GM12878 (cell line): ENCODE results near the gene DNAJC19. TPM values are rescaled to one million over a fixed set of nuclear protein-coding genes. Genes with fewer than 3 reads are reported as not detected.

ENCODE experiments used
- ATAC-seq: fragments of 200-7000 bp; cut with Tn5 transposase; 3 replicates; pipeline ENCODE4 v1.9.1; 2020; ENCODE audit warnings: mild to moderate bottlenecking, moderate library complexity
- BruUV-seq: library from RNA; stranded (reverse); fragments of 400-500 nt; replicated peaks from 2 replicates; lab custom pipeline; 2021; lab: Mats Ljungman, UMichigan
- CTCF ChIA-PET: fragments of 300-600 bp; sonication (Branson Sonifier 250); formaldehyde crosslinking; extraction: SDS; loops from one replicate; lab custom pipeline; 2021; ENCODE audit warnings: inconsistent platforms; lab: Yijun Ruan, JAX
- POLR2A ChIA-PET: fragments of 350-600 bp; formaldehyde crosslinking; extraction: SDS; loops from one replicate; lab custom pipeline; 2021; ENCODE audit warnings: inconsistent platforms; lab: Charles Lee
- RAD21 ChIA-PET: fragments of 300-600 bp; sonication (Branson Sonifier 250); formaldehyde crosslinking; loops from one replicate; lab custom pipeline; 2023; ENCODE audit warnings: antibody characterized with exemption; ENCODE audit not compliant: unreplicated experiment; lab: Charles Lee
- SMC1A ChIA-PET: fragments of 300-600 bp; sonication (Branson Sonifier 250); formaldehyde crosslinking; loops from one replicate; lab custom pipeline; 2023; ENCODE audit not compliant: unreplicated experiment, uncharacterized antibody; lab: Charles Lee
- DNase-seq: peaks from one replicate; pipeline ENCODE4 v3.0.0-alpha.2; 2011; ENCODE audit warnings: low read depth, low spot score
- FAIRE-seq: peaks from 3 replicates; lab custom pipeline; 2011; peaks lifted over from hg19 to GRCh38; lab: Jason Lieb, UNC
- H2AFZ ChIP-seq: 2 replicates; pipeline ENCODE4 v1.6.0; 2011; ENCODE audit warnings: low read depth, low read length, control low read depth; ENCODE audit not compliant: control insufficient read depth
- H3K27ac ChIP-seq: 2 replicates; pipeline ENCODE4 v1.5.1; 2011; ENCODE audit warnings: control low read depth; ENCODE audit not compliant: control insufficient read depth, insufficient read depth
- H3K27me3 ChIP-seq, 2 experiments: replicated peaks in 1 of 2; 2 replicates each; pipeline versions ENCODE4 v1.6.0 to v1.6.1; 2011; ENCODE audit warnings: low read length in 1 of 2; ENCODE audit not compliant: control insufficient read depth in 2 of 2, insufficient read depth in 2 of 2
- H3K36me3 ChIP-seq, 2 experiments: 2 replicates each; pipeline ENCODE4 v1.5.1; 2011; ENCODE audit warnings: low read length in 1 of 2; ENCODE audit not compliant: control insufficient read depth in 2 of 2, insufficient read depth in 2 of 2
- H3K4me1 ChIP-seq: 2 replicates; pipeline ENCODE4 v1.6.1; 2011; ENCODE audit warnings: mild to moderate bottlenecking, low read length, moderate library complexity, mixed read lengths; ENCODE audit not compliant: control insufficient read depth, insufficient read depth
- H3K4me2 ChIP-seq: 2 replicates; pipeline ENCODE4 v1.6.0; 2011; ENCODE audit warnings: control low read depth; ENCODE audit not compliant: control insufficient read depth, insufficient read depth
- H3K4me3 ChIP-seq: fragments of 200-600 bp; sonication (generic); 2 replicates; pipeline ENCODE4 v1.5.1; 2016
- H3K79me2 ChIP-seq: 2 replicates; pipeline ENCODE4 v1.6.0; 2011; ENCODE audit warnings: low read length; ENCODE audit not compliant: control insufficient read depth, insufficient read depth
- H3K9ac ChIP-seq: 2 replicates; pipeline ENCODE4 v1.8.0; 2011; ENCODE audit warnings: low read length, control low read depth, mixed read lengths; ENCODE audit not compliant: control insufficient read depth, insufficient read depth
- H3K9me3 ChIP-seq: replicated peaks from 3 replicates; pipeline ENCODE4 v1.5.1; 2011; ENCODE audit warnings: mild to moderate bottlenecking, low read length; ENCODE audit not compliant: control insufficient read depth, insufficient read depth
- H4K20me1 ChIP-seq: 2 replicates; pipeline ENCODE4 v1.6.0; 2011; ENCODE audit not compliant: control insufficient read depth, insufficient read depth
- CBX5 ChIP-seq: sonication (generic); IDR thresholded peaks from 2 replicates; pipeline ENCODE4 v1.6.1; 2016; ENCODE audit warnings: low read depth, moderate library complexity, mild to moderate bottlenecking, inconsistent platforms
- IKZF2 ChIP-seq, 2 experiments: fragments of 450-650 bp; IDR thresholded peaks; 2 replicates each; pipeline ENCODE4 v1.6.1; 2017; ENCODE audit warnings: mild to moderate bottlenecking in 2 of 2, moderate library complexity in 2 of 2
- JUNB ChIP-seq: IDR thresholded peaks from 2 replicates; pipeline ENCODE4 v1.6.1; 2016; ENCODE audit warnings: antibody characterized with exemption, mild to moderate bottlenecking
- NFIC ChIP-seq: IDR thresholded peaks from 2 replicates; pipeline ENCODE4 v1.6.1; 2012; ENCODE audit warnings: low read depth, mild to moderate bottlenecking, inconsistent platforms, low read length, moderate library complexity
- TAF1 ChIP-seq: IDR thresholded peaks from 2 replicates; pipeline ENCODE4 v1.6.1; 2011; ENCODE audit warnings: mild to moderate bottlenecking, low read depth, low read length, borderline replicate concordance
- TCF7 ChIP-seq: IDR thresholded peaks from 2 replicates; pipeline ENCODE4 v1.6.1; 2014; ENCODE audit warnings: antibody characterized with exemption, borderline replicate concordance
- WGBS: methylation state at CpG from one replicate; pipeline ENCODE4 v1.1.6; 2016; ENCODE audit warnings: low lambda C conversion rate; ENCODE audit not compliant: insufficient replicate concordance, insufficient coverage; ENCODE audit errors: missing lambda C conversion rate; 5-methylcytosine and 5-hydroxymethylcytosine counted together
- in situ Hi-C: fragments of 300-500 bp; cut with MboI; formaldehyde crosslinking; loops from 9 replicates; pipeline ENCODE4 v1.14.3; 2018; ENCODE audit warnings: mixed read lengths
- intact Hi-C: fragments of 100-400 bp; cut with micrococcal nuclease; formaldehyde crosslinking; loops from one replicate; pipeline ENCODE4 v1.14.2; 2022; ENCODE audit not compliant: unreplicated experiment
- polyA plus RNA-seq, 11 experiments: library from polyadenylated mRNA; depleted of rRNA in 4 of 11; unstranded in 6 of 11; stranded (reverse) in 5 of 11; fragments of >200 nt; fragmentation: Nextera tagmentation in 4 of 11; fragmentation: Illumina TruSeq in 1 of 11; extraction: Ambion mirVana in 4 of 11; extraction: Trizol in 1 of 11; gene quantifications; 1 replicate in 1 of 11; 2 replicates in 10 of 11; pipeline versions ENCODE4 v1.2.1 to v1.2.3, GENCODE V29; 2011 to 2016; ENCODE audit warnings: inconsistent platforms in 2 of 11, missing spikeins in 2 of 11, low read depth in 1 of 11
- total RNA-seq, 4 experiments: library from RNA; depleted of rRNA in 3 of 4; stranded (reverse); fragments of >200 nt in 3 of 4; fragmentation: Illumina TruSeq in 1 of 4; extraction: Trizol in 1 of 4; gene quantifications; 2 replicates each; pipeline versions ENCODE4 v1.2.1 to v1.2.3, GENCODE V29; 2013 to 2021
- TF ChIP-seq, protein P1 (sequence below): fragments of 450-650 bp; IDR thresholded peaks from 2 replicates; pipeline ENCODE4 v1.6.1; 2017; ENCODE audit warnings: mild to moderate bottlenecking, moderate library complexity

DNAJC19 gene
- total and polyA plus RNA-seq, 10 of the 15 experiments (the other 5 are each of a cell fraction or from before 2014, with no cell fraction given): 29.8 to 136 (median 51.3) TPM

DNA sequence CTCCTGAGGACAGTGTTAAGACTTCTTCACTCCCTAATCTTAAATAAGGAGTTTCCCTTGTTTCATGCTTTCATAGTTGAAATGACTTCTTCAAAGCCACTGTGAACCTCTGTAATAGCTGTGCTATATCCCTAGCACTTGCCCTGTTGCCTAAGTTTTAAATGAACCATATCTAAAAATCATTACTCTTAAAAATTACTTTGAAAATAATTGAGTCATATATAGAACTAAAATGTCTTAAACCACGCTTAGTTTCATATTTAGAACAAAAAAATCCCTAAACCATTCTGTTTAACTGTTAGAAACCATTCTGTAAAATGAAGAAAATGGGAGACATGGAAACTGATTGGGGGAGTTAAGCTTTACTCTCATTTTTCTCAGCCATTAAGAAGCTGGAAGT is 29.8 kb downstream of the DNAJC19 start:
- no TSS peak for BruUV-seq
- ChIA-PET POLR2A (no interaction called here), SMC1A (interaction anchor here (1.1 kb wide), 1 partner anchor 8 kb away, joined by 3 read pairs; no protein-coding TSS in a partner anchor), CTCF (no interaction called here), RAD21 (no interaction called here)
- Histone ChIP-seq H4K20me1 (no peaks in the 10 kb centered on the region), H3K9ac (no peak overlapping the region), H3K4me1 (no peaks in the 10 kb centered on the region), H3K36me3 (peaks cover 0 to 39% of the 10 kb centered on the region in 2 experiments; a peak in 3 of 4 replicates), H3K27ac (no peak overlapping the region), H2AFZ (no peak overlapping the region), H3K27me3 (no peaks in the 10 kb centered on the region), H3K9me3 (no peaks in the 10 kb centered on the region), H3K4me2 (no peak overlapping the region), H3K79me2 (no peaks in the 10 kb centered on the region), H3K4me3 (no peak overlapping the region)
- FAIRE-seq (no peak), ATAC-seq (peak; percentile 48), DNase-seq (no peak)
- 0% methylated on average over 1 of the region's 1 CpG for WGBS
- intact Hi-C loops: no loop called here
- TF ChIP-seq NFIC (peak; percentile 30; the same call in 1 of the 2 replicates), TAF1 (no peak), JUNB (peak; percentile 25; the same call in 1 of the 2 replicates), CBX5 (no peak), IKZF2 (IDR thresholded peaks at IDR 0.05) (no peak), TCF7 (no peak)
- TF ChIP-seq, protein P1, sequence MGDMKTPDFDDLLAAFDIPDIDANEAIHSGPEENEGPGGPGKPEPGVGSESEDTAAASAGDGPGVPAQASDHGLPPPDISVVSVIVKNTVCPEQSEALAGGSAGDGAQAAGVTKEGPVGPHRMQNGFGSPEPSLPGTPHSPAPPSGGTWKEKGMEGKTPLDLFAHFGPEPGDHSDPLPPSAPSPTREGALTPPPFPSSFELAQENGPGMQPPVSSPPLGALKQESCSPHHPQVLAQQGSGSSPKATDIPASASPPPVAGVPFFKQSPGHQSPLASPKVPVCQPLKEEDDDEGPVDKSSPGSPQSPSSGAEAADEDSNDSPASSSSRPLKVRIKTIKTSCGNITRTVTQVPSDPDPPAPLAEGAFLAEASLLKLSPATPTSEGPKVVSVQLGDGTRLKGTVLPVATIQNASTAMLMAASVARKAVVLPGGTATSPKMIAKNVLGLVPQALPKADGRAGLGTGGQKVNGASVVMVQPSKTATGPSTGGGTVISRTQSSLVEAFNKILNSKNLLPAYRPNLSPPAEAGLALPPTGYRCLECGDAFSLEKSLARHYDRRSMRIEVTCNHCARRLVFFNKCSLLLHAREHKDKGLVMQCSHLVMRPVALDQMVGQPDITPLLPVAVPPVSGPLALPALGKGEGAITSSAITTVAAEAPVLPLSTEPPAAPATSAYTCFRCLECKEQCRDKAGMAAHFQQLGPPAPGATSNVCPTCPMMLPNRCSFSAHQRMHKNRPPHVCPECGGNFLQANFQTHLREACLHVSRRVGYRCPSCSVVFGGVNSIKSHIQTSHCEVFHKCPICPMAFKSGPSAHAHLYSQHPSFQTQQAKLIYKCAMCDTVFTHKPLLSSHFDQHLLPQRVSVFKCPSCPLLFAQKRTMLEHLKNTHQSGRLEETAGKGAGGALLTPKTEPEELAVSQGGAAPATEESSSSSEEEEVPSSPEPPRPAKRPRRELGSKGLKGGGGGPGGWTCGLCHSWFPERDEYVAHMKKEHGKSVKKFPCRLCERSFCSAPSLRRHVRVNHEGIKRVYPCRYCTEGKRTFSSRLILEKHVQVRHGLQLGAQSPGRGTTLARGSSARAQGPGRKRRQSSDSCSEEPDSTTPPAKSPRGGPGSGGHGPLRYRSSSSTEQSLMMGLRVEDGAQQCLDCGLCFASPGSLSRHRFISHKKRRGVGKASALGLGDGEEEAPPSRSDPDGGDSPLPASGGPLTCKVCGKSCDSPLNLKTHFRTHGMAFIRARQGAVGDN: no peak
- in situ Hi-C loops: no loop called here
